A549 (cell line): Measurements from ENCODE around the gene ZFHX2. TPM values are rescaled to one million over a fixed set of nuclear protein-coding genes. Genes with fewer than 3 reads are reported as not detected.

Source experiments
- ATAC-seq, 2 experiments: fragments of 200-7000 bp in 1 of 2; fragments of >200 bp in 1 of 2; cut with Nextera tagmentation in 1 of 2; cut with Tn5 transposase in 1 of 2; 3 replicates each; pipeline versions ENCODE4 v1.8.0 to v1.9.1; 2018 to 2020; ENCODE audit warnings: mild to moderate bottlenecking in 1 of 2, moderate library complexity in 1 of 2
- CTCF ChIA-PET: fragments of 300-600 bp; sonication (Branson Sonifier 250); formaldehyde crosslinking; extraction: SDS; loops from one replicate; lab custom pipeline; 2021; ENCODE audit warnings: antibody characterized with exemption, inconsistent platforms; lab: Yijun Ruan, JAX
- POLR2A ChIA-PET: fragments of 350-600 bp; formaldehyde crosslinking; extraction: SDS; loops from one replicate; lab custom pipeline; 2021; ENCODE audit warnings: antibody characterized with exemption, inconsistent platforms; lab: Yijun Ruan, JAX
- DNase-seq, 2 experiments: peaks; one replicate each; pipeline versions ENCODE4 v3.0.0 to v3.0.0-alpha.2; 2011 to 2016; ENCODE audit warnings: low read depth in 1 of 2, low spot score in 1 of 2
- FAIRE-seq: peaks from 2 replicates; lab custom pipeline; 2011; peaks lifted over from hg19 to GRCh38; lab: Jason Lieb, UNC
- H3K27ac ChIP-seq, 2 experiments: fragments of >200 bp; sonication (Bioruptor Twin); formaldehyde crosslinking; 3 replicates each; pipeline ENCODE4 v1.5.1; 2016 to 2017
- H3K4me1 ChIP-seq: fragments of >200 bp; sonication (Bioruptor Twin); formaldehyde crosslinking; 3 replicates; pipeline ENCODE4 v1.6.1; 2016
- H3K4me2 ChIP-seq: fragments of >200 bp; sonication (Bioruptor Twin); formaldehyde crosslinking; 3 replicates; pipeline ENCODE4 v1.6.1; 2016
- H3K4me3 ChIP-seq: fragments of >200 bp; sonication (Bioruptor Twin); formaldehyde crosslinking; 3 replicates; pipeline ENCODE4 v1.5.1; 2016
- H3K9me3 ChIP-seq: fragments of >200 bp; sonication (Bioruptor Twin); formaldehyde crosslinking; 3 replicates; pipeline ENCODE4 v1.6.1; 2016
- CHD2 ChIP-seq: fragments of 150-350 bp; IDR thresholded peaks from 2 replicates; pipeline ENCODE4 v1.6.1; 2014; ENCODE audit warnings: low read length; ENCODE audit not compliant: partially characterized antibody
- CTCF ChIP-seq: fragments of >200 bp; sonication (Bioruptor Twin); formaldehyde crosslinking; IDR thresholded peaks from 3 replicates; pipeline ENCODE4 v1.5.1; 2016
- EP300 ChIP-seq, 2 experiments: fragments of >200 bp; sonication (Bioruptor Twin); formaldehyde crosslinking; IDR thresholded peaks; 2 replicates in 1 of 2; 3 replicates in 1 of 2; pipeline ENCODE4 v1.6.1; 2016 to 2017
- ESRRA ChIP-seq: fragments of 150-350 bp; IDR thresholded peaks from 2 replicates; pipeline ENCODE4 v1.6.1; 2014; ENCODE audit warnings: mild to moderate bottlenecking, low read length, borderline replicate concordance
- FOSB ChIP-seq: fragments of 250-450 bp; sonication (Bioruptor Pico); IDR thresholded peaks from 2 replicates; pipeline ENCODE4 v1.5.0; 2020; ENCODE audit warnings: mild to moderate bottlenecking, moderate library complexity
- GATA3 ChIP-seq: IDR thresholded peaks from 2 replicates; pipeline ENCODE4 v1.6.1; 2012; ENCODE audit warnings: borderline replicate concordance
- HMGXB4 ChIP-seq: fragments of 250-450 bp; sonication (Bioruptor Pico); IDR thresholded peaks from 2 replicates; pipeline ENCODE4 v1.5.0; 2021; ENCODE audit warnings: mild to moderate bottlenecking, moderate library complexity, borderline replicate concordance
- JUN ChIP-seq, 2 experiments: fragments of >200 bp; sonication (Bioruptor Twin); formaldehyde crosslinking; IDR thresholded peaks; 2 replicates in 1 of 2; 3 replicates in 1 of 2; pipeline ENCODE4 v1.6.1; 2016 to 2017
- MAX ChIP-seq: IDR thresholded peaks from 2 replicates; pipeline ENCODE4 v1.6.1; 2012
- MYC ChIP-seq: IDR thresholded peaks from 2 replicates; pipeline ENCODE4 v1.6.1; 2012; ENCODE audit warnings: mild to moderate bottlenecking, inconsistent platforms, low read length, improper control_type of control experiment, borderline replicate concordance
- NR3C1 ChIP-seq: fragments of >200 bp; sonication (Bioruptor Twin); formaldehyde crosslinking; IDR thresholded peaks from 3 replicates; pipeline ENCODE4 v1.6.1; 2017
- PHF8 ChIP-seq: fragments of 200-600 bp; sonication (generic); IDR thresholded peaks from 2 replicates; pipeline ENCODE4 v1.6.1; 2016; ENCODE audit warnings: low read depth, mild to moderate bottlenecking, antibody characterized with exemption, moderate library complexity, borderline replicate concordance
- TFCP2L1 ChIP-seq: fragments of 250-450 bp; sonication (Bioruptor Pico); IDR thresholded peaks from 2 replicates; pipeline ENCODE4 v1.5.0; 2021; ENCODE audit warnings: mild to moderate bottlenecking
- ZC3H11A ChIP-seq: fragments of 450-650 bp; IDR thresholded peaks from 2 replicates; pipeline ENCODE4 v1.6.1; 2014; ENCODE audit warnings: antibody characterized with exemption, mild to moderate bottlenecking
- WGBS: methylation state at CpG from one replicate; pipeline ENCODE4 v1.1.6; 2017; ENCODE audit errors: missing lambda C conversion rate; 5-methylcytosine and 5-hydroxymethylcytosine counted together
- polyA plus RNA-seq, 4 experiments: library from polyadenylated mRNA; depleted of rRNA in 3 of 4; stranded (reverse); fragments of >200 nt; fragmentation: RNase III in 1 of 4; extraction: RNeasy Plus Mini Kit Qiagen cat#74134 plus additional on column Dnase treatment in 1 of 4; gene quantifications; 2 replicates in 3 of 4; 3 replicates in 1 of 4; pipeline ENCODE4 v1.2.3, GENCODE V29; 2011 to 2017
- TF ChIP-seq, protein P1 (sequence below): fragments of 200-600 bp; sonication (generic); IDR thresholded peaks from 2 replicates; pipeline ENCODE4 v1.6.1; 2016; ENCODE audit warnings: antibody characterized with exemption, mild to moderate bottlenecking, moderate library complexity

The ZFHX2 gene
- polyA plus RNA-seq, 2 of the 4 experiments (the other 2 are of a cell fraction), result 0.34 to 1.1 TPM

DNA sequence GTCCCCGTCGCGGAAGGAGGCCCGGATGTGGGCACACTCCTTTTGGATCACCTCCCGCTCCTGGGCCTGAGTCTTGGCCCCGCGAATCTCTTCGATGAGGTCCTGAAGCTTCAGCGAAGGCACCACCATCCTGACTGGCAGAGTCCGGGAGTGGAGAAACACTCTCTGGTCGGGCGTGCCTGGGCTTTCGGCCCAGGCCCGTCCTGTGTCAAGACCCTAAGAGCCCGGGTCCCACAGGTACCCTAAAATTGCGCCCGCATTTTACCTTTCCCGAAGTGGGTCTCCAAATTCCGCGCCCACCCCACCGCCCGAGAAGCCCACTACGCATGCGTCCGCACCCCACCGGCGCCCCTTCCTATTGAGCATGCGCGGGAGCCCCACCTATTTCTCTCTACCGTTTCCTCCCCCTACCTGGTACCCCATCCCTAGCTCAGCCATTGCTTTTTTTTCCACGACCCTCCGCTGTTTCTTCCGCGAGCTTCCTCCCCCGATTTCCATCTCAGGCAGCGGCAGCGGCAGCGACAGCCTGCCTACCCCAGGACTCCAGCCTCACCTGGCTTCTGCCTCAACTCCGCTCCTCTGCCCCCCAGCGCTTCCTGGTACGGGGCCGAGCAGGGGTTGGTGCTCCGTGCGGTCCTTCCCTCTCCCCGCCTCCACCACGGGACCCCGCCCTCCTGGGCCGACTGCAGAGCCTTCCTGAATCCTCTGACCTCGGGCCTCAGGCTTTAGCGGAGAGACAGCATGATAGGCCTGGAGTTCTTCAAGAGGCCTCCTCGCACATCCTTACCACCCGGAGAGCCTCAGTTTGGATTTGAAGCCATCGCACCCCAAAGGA, 15.8 kb upstream of the ZFHX2 start, which contains the start of gene AP1G2 (continued):
- TF ChIP-seq HMGXB4 (CRISPR knock-in tag), result no peak
- TF ChIP-seq PHF8, result peak; percentile 87; the same call in 1 of the 2 replicates
- TF ChIP-seq JUN (IDR thresholded peaks at IDR 0.05), result peak; percentile 83 to 90
- TF ChIP-seq CHD2, result no peak
- TF ChIP-seq GATA3, result no peak
- TF ChIP-seq CTCF, result 0 out of 3 replicates have a peak, but pooled peaks have one; percentile 2
- no peak for TF ChIP-seq ZC3H11A
- 0 out of 2 replicates have a peak, but pooled peaks have one; percentile 7 for TF ChIP-seq TFCP2L1
- peak; percentile 85 for TF ChIP-seq MAX

DNA sequence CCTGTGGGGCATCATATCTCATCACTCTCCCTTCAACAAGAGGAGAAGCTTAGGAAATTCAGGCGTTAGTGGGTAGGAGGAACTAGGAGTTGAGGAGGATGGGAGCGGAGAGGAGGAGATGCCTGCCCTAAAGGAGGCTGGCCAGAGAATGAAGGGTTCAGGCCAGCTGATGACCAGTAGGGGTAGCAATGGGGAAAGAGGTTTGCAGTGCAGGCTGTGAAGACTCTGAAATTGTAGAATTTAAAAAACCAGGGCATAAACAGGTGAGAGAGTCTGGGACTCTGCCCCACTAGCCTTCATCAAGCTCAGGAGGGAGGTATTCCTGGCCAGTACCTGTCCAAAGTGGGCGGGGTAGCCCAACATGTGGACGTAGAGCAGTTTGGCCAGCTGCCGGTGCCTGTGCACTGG, 15.2 kb upstream of the ZFHX2 start:
- H3K27ac ChIP-seq, result peak overlapping the region; percentile 90 to 97
- CTCF ChIA-PET, result interaction anchor here (1.1 to 19.0 kb wide), 3 partner anchors 15 to 90 kb away, joined by 4 to 553 read pairs (median 5); partner anchors contain the start of genes NGDN and ZFHX2
- peaks cover 20% of the 10 kb centered on the region for H3K4me1 ChIP-seq
- ATAC-seq, result peak; percentile 51 to 52
- H3K4me2 ChIP-seq, result peak overlapping the region; percentile 85
- peak in 1 of 2 experiments; percentile 30 for DNase-seq
- H3K4me3 ChIP-seq, result peak overlapping the region; percentile 62
- WGBS, result 9% methylated on average over 5 of the region's 5 CpGs
- H3K9me3 ChIP-seq, result no peaks in the 10 kb centered on the region
- no peak for FAIRE-seq
- POLR2A ChIA-PET, result interaction anchor here (1.0 to 1.3 kb wide), 4 partner anchors 9 to 245 kb away, joined by 3 to 7 read pairs (median 5); partner anchors contain the start of gene PABPN1
- TF ChIP-seq MYC, result no peak
- no peak for TF ChIP-seq TFCP2L1
- no peak for TF ChIP-seq ESRRA
- TF ChIP-seq CTCF, result peak; percentile 15; the same call in 2 of the 3 replicates
- TF ChIP-seq FOSB (CRISPR knock-in tag), result no peak

GRCh38 chr14:23566112-23566777, 14.7 kb upstream of the ZFHX2 start:
- Histone ChIP-seq H3K27ac (peak overlapping the region in 1 of 2 experiments; percentile 97; a peak in 3 of 6 replicates), H3K9me3 (no peaks in the 10 kb centered on the region), H3K4me1 (peaks cover 20% of the 10 kb centered on the region), H3K4me3 (peak overlapping the region; percentile 62), H3K4me2 (peak overlapping the region; percentile 85)
- FAIRE-seq (no peak), DNase-seq (no peak), ATAC-seq (no peak)
- WGBS, result 93% methylated on average over 10 of the region's 10 CpGs
- TF ChIP-seq, protein P1, sequence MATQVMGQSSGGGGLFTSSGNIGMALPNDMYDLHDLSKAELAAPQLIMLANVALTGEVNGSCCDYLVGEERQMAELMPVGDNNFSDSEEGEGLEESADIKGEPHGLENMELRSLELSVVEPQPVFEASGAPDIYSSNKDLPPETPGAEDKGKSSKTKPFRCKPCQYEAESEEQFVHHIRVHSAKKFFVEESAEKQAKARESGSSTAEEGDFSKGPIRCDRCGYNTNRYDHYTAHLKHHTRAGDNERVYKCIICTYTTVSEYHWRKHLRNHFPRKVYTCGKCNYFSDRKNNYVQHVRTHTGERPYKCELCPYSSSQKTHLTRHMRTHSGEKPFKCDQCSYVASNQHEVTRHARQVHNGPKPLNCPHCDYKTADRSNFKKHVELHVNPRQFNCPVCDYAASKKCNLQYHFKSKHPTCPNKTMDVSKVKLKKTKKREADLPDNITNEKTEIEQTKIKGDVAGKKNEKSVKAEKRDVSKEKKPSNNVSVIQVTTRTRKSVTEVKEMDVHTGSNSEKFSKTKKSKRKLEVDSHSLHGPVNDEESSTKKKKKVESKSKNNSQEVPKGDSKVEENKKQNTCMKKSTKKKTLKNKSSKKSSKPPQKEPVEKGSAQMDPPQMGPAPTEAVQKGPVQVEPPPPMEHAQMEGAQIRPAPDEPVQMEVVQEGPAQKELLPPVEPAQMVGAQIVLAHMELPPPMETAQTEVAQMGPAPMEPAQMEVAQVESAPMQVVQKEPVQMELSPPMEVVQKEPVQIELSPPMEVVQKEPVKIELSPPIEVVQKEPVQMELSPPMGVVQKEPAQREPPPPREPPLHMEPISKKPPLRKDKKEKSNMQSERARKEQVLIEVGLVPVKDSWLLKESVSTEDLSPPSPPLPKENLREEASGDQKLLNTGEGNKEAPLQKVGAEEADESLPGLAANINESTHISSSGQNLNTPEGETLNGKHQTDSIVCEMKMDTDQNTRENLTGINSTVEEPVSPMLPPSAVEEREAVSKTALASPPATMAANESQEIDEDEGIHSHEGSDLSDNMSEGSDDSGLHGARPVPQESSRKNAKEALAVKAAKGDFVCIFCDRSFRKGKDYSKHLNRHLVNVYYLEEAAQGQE, result no peak
- TF ChIP-seq NR3C1 (no peak), EP300 (IDR thresholded peaks at IDR 0.05) (no peak)
- ChIA-PET POLR2A (interaction anchor here (1.0 to 1.3 kb wide), 3 partner anchors 11 to 245 kb away, joined by 3 to 7 read pairs (median 4); partner anchors contain the start of gene PABPN1), CTCF (interaction anchor here (1.1 to 19.0 kb wide), 4 partner anchors 9 to 90 kb away, joined by 4 to 553 read pairs (median 5); partner anchors contain the start of genes NGDN and ZFHX2)
